ENCODE data around the gene MICB. TPM values are rescaled to one million over a fixed set of nuclear protein-coding genes. Genes with fewer than 3 reads are reported as not detected.

MICB gene
- total and polyA plus RNA-seq, 2 of the 8 experiments (the other 6 are each of a cell fraction or from before 2014, with no cell fraction given): 16.2 to 25.3 TPM

DNA sequence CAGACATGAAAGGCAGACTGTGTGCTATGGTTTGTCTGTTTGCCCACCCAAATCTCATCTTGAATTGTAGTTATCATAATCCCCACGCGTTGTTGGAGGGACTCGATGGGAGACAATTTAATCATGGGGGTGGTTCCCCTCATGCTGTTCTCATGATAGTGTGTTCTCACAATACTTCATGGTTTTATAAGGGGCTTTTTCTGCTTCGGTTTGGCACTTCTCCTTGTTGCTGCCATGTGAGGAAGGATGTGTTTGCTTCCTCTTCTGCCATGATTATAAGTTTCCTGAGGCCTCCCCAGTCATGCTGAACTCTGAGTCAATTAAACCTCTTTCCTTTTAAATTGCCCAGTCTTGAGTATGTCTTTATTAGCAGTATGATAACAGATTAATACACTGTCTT is 47.2 kb upstream of the MICB start (continued):
- TF ChIP-seq TAF7 (optimal IDR thresholded peaks at IDR 0.05; ENCODE audit: borderline replicate concordance, low read depth, low read length): no peak
- TF ChIP-seq KDM5A (IDR thresholded peaks at IDR 0.05; ENCODE audit: low read length): no peak
